Tibial nerve (tissue), 4 donors: ENCODE results near the gene MATN1. TPM values are rescaled to one million over a fixed set of nuclear protein-coding genes. Genes with fewer than 3 reads are reported as not detected.
A peak's percentile ranks its signal among the peaks of the same experiment; 100 is the strongest.

Source experiments
- DNase-seq, 2 donors: peaks; one replicate each; pipeline ENCODE4 v3.0.0-alpha.2; 2019; ENCODE audit warnings: low spot score in 2 of 2
- H3K27ac ChIP-seq, 4 donors: fragments of 200-600 bp; sonication (generic) in 3 of 4; one replicate each; pipeline ENCODE4 v1.5.1; 2017 to 2019; ENCODE audit warnings: mild to moderate bottlenecking in 1 of 4
- H3K27me3 ChIP-seq, 2 donors: fragments of 200-600 bp; sonication (generic) in 1 of 2; one replicate each; pipeline versions ENCODE4 v1.5.1 to v1.6.0; 2017 to 2019
- H3K36me3 ChIP-seq, 3 donors: fragments of 200-600 bp; sonication (generic); one replicate each; pipeline ENCODE4 v1.5.1; 2018 to 2019
- H3K4me1 ChIP-seq, 4 donors: fragments of 200-600 bp; sonication (generic) in 3 of 4; one replicate each; pipeline ENCODE4 v1.5.1; 2017 to 2019
- H3K4me3 ChIP-seq, 4 donors: fragments of 200-600 bp; sonication (generic) in 3 of 4; one replicate each; pipeline ENCODE4 v1.5.1; 2017 to 2019; ENCODE audit warnings: mild to moderate bottlenecking in 1 of 4, moderate library complexity in 1 of 4
- H3K9me3 ChIP-seq, 4 donors: fragments of 200-600 bp; sonication (generic) in 3 of 4; one replicate each; pipeline ENCODE4 v1.5.1; 2017 to 2019
- CTCF ChIP-seq, 5 experiments: fragments of 200-600 bp in 3 of 5; fragments of 450-650 bp in 2 of 5; sonication (generic) in 3 of 5; IDR thresholded peaks; one replicate each; pipeline ENCODE4 v1.5.1; 2016 to 2019; ENCODE audit warnings: antibody characterized with exemption in 5 of 5, mild to moderate bottlenecking in 3 of 5, moderate library complexity in 2 of 5
- EP300 ChIP-seq, 2 donors: sonication (generic); formaldehyde crosslinking; IDR thresholded peaks; one replicate each; pipeline ENCODE4 v1.6.1; 2017; ENCODE audit warnings: antibody characterized with exemption in 2 of 2, mild to moderate bottlenecking in 1 of 2
- POLR2A ChIP-seq, 2 donors: fragments of 450-650 bp; IDR thresholded peaks; one replicate each; pipeline ENCODE4 v1.6.1; 2017; ENCODE audit warnings: antibody characterized with exemption in 2 of 2, mild to moderate bottlenecking in 2 of 2, moderate library complexity in 2 of 2
- WGBS, 2 donors: methylation state at CpG; one replicate each; pipeline ENCODE4 v1.1.5; 2018; 5-methylcytosine and 5-hydroxymethylcytosine counted together
- total RNA-seq, 4 donors: library from RNA; depleted of rRNA; stranded (reverse); fragments of >200 nt; gene quantifications; one replicate each; pipeline ENCODE4 v1.1.0, GENCODE V29; 2016

The MATN1 gene
- total RNA-seq, 4 donors from 2014 or later, result not detected

GRCh38 chr1:30756206-30756544 lies 32.8 kb upstream of the MATN1 start:
- H3K36me3 ChIP-seq, result no peaks in the 10 kb centered on the region

GRCh38 chr1:30755746-30756145 lies 32.4 kb upstream of the MATN1 start:
- Histone ChIP-seq H3K27ac (peak overlapping the region in 3 of 4 donors; percentile 18 to 86 (median 72)), H3K4me3 (peak overlapping the region; percentile 8 to 49 (median 32)), H3K36me3 (no peaks in the 10 kb centered on the region)

More at GRCh38 chr1:30756206-30756544, 32.8 kb upstream of the MATN1 start:
- WGBS, 2 donors, result 76 to 86% methylated on average over 4 of the region's 4 CpGs
- Histone ChIP-seq H3K9me3 (no peaks in the 10 kb centered on the region), H3K27me3 (peaks cover 0 to 6% of the 10 kb centered on the region in 2 donors), H3K4me3 (peak overlapping the region in 3 of 4 donors; percentile 8 to 49 (median 46)), H3K4me1 (peaks cover 0 to 45% (median 19%) of the 10 kb centered on the region in 4 donors), H3K27ac (peak overlapping the region in 3 of 4 donors; percentile 18 to 86 (median 72))
- no peak for DNase-seq
- no peak for TF ChIP-seq CTCF (IDR thresholded peaks at IDR 0.05)
- no peak for TF ChIP-seq POLR2A (IDR thresholded peaks at IDR 0.05)
- TF ChIP-seq EP300 (IDR thresholded peaks at IDR 0.05), result no peak

GRCh38 chr1:30755334-30755733 lies 31.9 kb upstream of the MATN1 start:
- no peak for DNase-seq
- TF ChIP-seq POLR2A (IDR thresholded peaks at IDR 0.05) (no peak), CTCF (IDR thresholded peaks at IDR 0.05) (no peak), EP300 (IDR thresholded peaks at IDR 0.05) (no peak)
- peak overlapping the region; percentile 8 to 49 (median 32) for H3K4me3 ChIP-seq
- peaks cover 0 to 47% (median 18%) of the 10 kb centered on the region in 4 donors for H3K4me1 ChIP-seq
- peaks cover 0 to 6% of the 10 kb centered on the region in 2 donors for H3K27me3 ChIP-seq
- H3K36me3 ChIP-seq, result no peaks in the 10 kb centered on the region
- no peaks in the 10 kb centered on the region for H3K9me3 ChIP-seq
- H3K27ac ChIP-seq, result peak overlapping the region in 3 of 4 donors; percentile 18 to 86 (median 72)
- whole genome bisulfite sequencing, 2 donors, result 83 to 86% methylated on average over 6 of the region's 6 CpGs

More at GRCh38 chr1:30755746-30756145, 32.4 kb upstream of the MATN1 start:
- Histone ChIP-seq H3K9me3 (no peaks in the 10 kb centered on the region), H3K27me3 (peaks cover 0 to 6% of the 10 kb centered on the region in 2 donors), H3K4me1 (peaks cover 0 to 46% (median 18%) of the 10 kb centered on the region in 4 donors)
- 80 to 88% methylated on average over 4 of the region's 4 CpGs for whole genome bisulfite sequencing, 2 donors
- TF ChIP-seq POLR2A (IDR thresholded peaks at IDR 0.05), result no peak
- TF ChIP-seq EP300 (IDR thresholded peaks at IDR 0.05), result no peak
- no peak for TF ChIP-seq CTCF (IDR thresholded peaks at IDR 0.05)
- no peak for DNase-seq

- 82 to 90% methylated on average over 9 of the region's 9 CpGs for WGBS, 2 donors
- no peaks in the 10 kb centered on the region for H3K9me3 ChIP-seq
- H3K4me3 ChIP-seq, result peak overlapping the region in 2 of 4 donors; percentile 46 to 49
- peaks cover 0 to 6% of the 10 kb centered on the region in 2 donors for H3K27me3 ChIP-seq
- peaks cover 0 to 49% (median 21%) of the 10 kb centered on the region in 4 donors for H3K4me1 ChIP-seq
- no peaks in the 10 kb centered on the region for H3K36me3 ChIP-seq
- peak overlapping the region in 3 of 4 donors; percentile 34 to 86 (median 72) for H3K27ac ChIP-seq
- DNase-seq, result no peak
- no peak for TF ChIP-seq EP300 (IDR thresholded peaks at IDR 0.05)
- no peak for TF ChIP-seq CTCF (IDR thresholded peaks at IDR 0.05)
- TF ChIP-seq POLR2A (IDR thresholded peaks at IDR 0.05), result no peak
Measured at GRCh38 chr1:30754684-30755171, 31.3 kb upstream of the MATN1 start.

- no peak for DNase-seq
- Histone ChIP-seq H3K4me1 (peaks cover 0 to 53% (median 32%) of the 10 kb centered on the region in 4 donors), H3K9me3 (no peaks in the 10 kb centered on the region), H3K4me3 (peak overlapping the region in 2 of 4 donors; percentile 46 to 49), H3K27ac (peak overlapping the region in 3 of 4 donors; percentile 34 to 72 (median 52)), H3K27me3 (peaks cover 0 to 6% of the 10 kb centered on the region in 2 donors), H3K36me3 (no peaks in the 10 kb centered on the region)
- WGBS, 2 donors, result 73% methylated on average over 13 of the region's 13 CpGs
- peak; percentile 61 to 75 for TF ChIP-seq EP300 (IDR thresholded peaks at IDR 0.05)
- no peak for TF ChIP-seq POLR2A (IDR thresholded peaks at IDR 0.05)
Measured at GRCh38 chr1:30753660-30754123, 30.3 kb upstream of the MATN1 start.
